Keratinocyte (primary cell): ENCODE data around the gene SFXN2. TPM values are rescaled to one million over a fixed set of nuclear protein-coding genes. Genes with fewer than 3 reads are reported as not detected.

ENCODE experiments used
- DNase-seq: peaks from one replicate; pipeline ENCODE4 v3.0.0-alpha.2; 2011; ENCODE audit warnings: low read depth, missing footprints, low spot score
- FAIRE-seq: peaks from 2 replicates; lab custom pipeline; 2011; peaks lifted over from hg19 to GRCh38; lab: Jason Lieb, UNC
- H2AFZ ChIP-seq: 2 replicates; pipeline ENCODE4 v1.6.0; 2012; ENCODE audit warnings: low read length, control low read depth, inconsistent platforms; ENCODE audit not compliant: control insufficient read depth
- H3K27ac ChIP-seq: 2 replicates; pipeline ENCODE4 v1.5.1; 2011; ENCODE audit warnings: low read length; ENCODE audit not compliant: control insufficient read depth, insufficient read depth
- H3K27me3 ChIP-seq: 3 replicates; pipeline ENCODE4 v1.6.0; 2011; ENCODE audit warnings: low read length; ENCODE audit not compliant: control insufficient read depth, insufficient read depth; ENCODE audit errors: extremely low read depth
- H3K36me3 ChIP-seq, 2 experiments: 2 replicates in 1 of 2; 3 replicates in 1 of 2; pipeline ENCODE4 v1.5.1; 2011; ENCODE audit warnings: low read length in 2 of 2, mild to moderate bottlenecking in 1 of 2; ENCODE audit not compliant: control insufficient read depth in 2 of 2, insufficient read depth in 2 of 2; ENCODE audit errors: extremely low read depth in 1 of 2
- H3K4me1 ChIP-seq: 3 replicates; pipeline ENCODE4 v1.5.1; 2011; ENCODE audit warnings: low read length; ENCODE audit not compliant: control insufficient read depth, insufficient read depth; ENCODE audit errors: extremely low read depth
- H3K4me2 ChIP-seq: 3 replicates; pipeline ENCODE4 v1.6.0; 2011; ENCODE audit warnings: low read depth, low read length; ENCODE audit not compliant: control insufficient read depth, insufficient read depth; ENCODE audit errors: extremely low read depth
- H3K4me3 ChIP-seq, 3 experiments: fragments of 200-600 bp in 1 of 3; sonication (generic) in 1 of 3; 2 replicates in 2 of 3; 3 replicates in 1 of 3; pipeline ENCODE4 v1.5.1; 2011 to 2016; ENCODE audit warnings: low read length in 3 of 3, mild to moderate bottlenecking in 3 of 3, control low read depth in 2 of 3, inconsistent platforms in 1 of 3, low read depth in 1 of 3, mixed read lengths in 1 of 3, mixed run types in 1 of 3, moderate library complexity in 1 of 3; ENCODE audit not compliant: control insufficient read depth in 2 of 3, insufficient read depth in 2 of 3; ENCODE audit errors: extremely low read depth in 1 of 3
- H3K79me2 ChIP-seq: 2 replicates; pipeline ENCODE4 v1.6.0; 2012; ENCODE audit warnings: low read length; ENCODE audit not compliant: control insufficient read depth, insufficient read depth
- H3K9ac ChIP-seq: 3 replicates; pipeline ENCODE4 v1.6.0; 2011; ENCODE audit warnings: low read length; ENCODE audit not compliant: control insufficient read depth, insufficient read depth; ENCODE audit errors: extremely low read depth
- H3K9me1 ChIP-seq: 3 replicates; pipeline ENCODE4 v1.6.0; 2011; ENCODE audit warnings: low read length; ENCODE audit not compliant: control insufficient read depth, insufficient read depth; ENCODE audit errors: extremely low read depth
- H3K9me3 ChIP-seq: 2 replicates; pipeline ENCODE4 v1.5.1; 2012; ENCODE audit warnings: low read depth, low read length; ENCODE audit not compliant: control insufficient read depth
- H4K20me1 ChIP-seq: 3 replicates; pipeline ENCODE4 v1.6.0; 2011; ENCODE audit warnings: low read length; ENCODE audit not compliant: control insufficient read depth, insufficient read depth; ENCODE audit errors: extremely low read depth
- EZH2 ChIP-seq: IDR thresholded peaks from one replicate; pipeline ENCODE4 v1.6.1; 2012; ENCODE audit warnings: inconsistent platforms, mild to moderate bottlenecking, low read length, moderate library complexity
- dilution Hi-C: fragments of 300-500 bp; cut with MboI; formaldehyde crosslinking; loops from one replicate; pipeline ENCODE4 v1.7.0; 2020; ENCODE audit warnings: low sequenced_read_pairs; ENCODE audit not compliant: extremely low pct_ligation_motif_present
- polyA plus RNA-seq, 5 experiments: library from polyadenylated mRNA; depleted of rRNA in 3 of 5; stranded (reverse) in 3 of 5; stranded (forward) in 1 of 5; unstranded in 1 of 5; fragments of >200 nt; gene quantifications; 1 replicate in 1 of 5; 2 replicates in 3 of 5; 3 replicates in 1 of 5; pipeline versions ENCODE4 v1.2.1 to v1.2.3, GENCODE V29; 2011 to 2012; ENCODE audit warnings: missing spikeins in 2 of 5, low read depth in 1 of 5, low replicate concordance in 1 of 5
- TF ChIP-seq, protein P1 (sequence below), 3 experiments: IDR thresholded peaks in 1 of 3; conservative IDR thresholded peaks in 1 of 3; optimal IDR thresholded peaks in 1 of 3; 2 replicates in 2 of 3; 3 replicates in 1 of 3; pipeline versions ENCODE3 to v1.5.1; 2011; ENCODE audit warnings: low read length in 3 of 3, mild to moderate bottlenecking in 3 of 3, moderate library complexity in 2 of 3, control low read depth in 1 of 3, inconsistent platforms in 1 of 3; ENCODE audit not compliant: insufficient read depth in 2 of 3; ENCODE audit errors: extremely low read depth in 1 of 3

Gene SFXN2
- polyA plus RNA-seq, 1 donor (not counting 4 experiments of a cell fraction or from before 2014, with no cell fraction given), result 5.0 TPM

DNA sequence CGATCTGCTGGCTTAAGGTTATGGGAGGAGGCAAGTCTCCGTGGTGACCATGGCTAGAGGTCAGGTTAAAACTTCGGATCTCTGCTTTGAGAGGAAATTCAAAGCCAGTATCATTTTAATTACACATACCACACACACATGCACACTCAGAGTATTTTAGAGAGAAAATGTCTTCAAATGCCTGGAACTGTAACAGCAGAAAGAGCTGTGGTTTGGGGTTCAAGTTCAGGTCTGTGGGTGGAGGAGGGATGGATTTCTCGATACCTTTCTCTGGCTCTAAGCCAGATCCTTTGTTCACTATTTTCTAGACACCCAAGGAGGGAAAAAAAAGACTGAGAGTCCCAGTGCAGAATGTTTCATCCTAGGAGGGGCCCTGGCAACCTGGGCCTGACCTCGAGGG, 32.7 kb upstream of the SFXN2 start:
- Histone ChIP-seq H3K36me3 (peaks cover 3 to 4% of the 10 kb centered on the region in 2 experiments), H3K27ac (no peak overlapping the region), H3K9me1 (no peaks in the 10 kb centered on the region), H3K4me2 (no peak overlapping the region), H2AFZ (no peak overlapping the region), H3K9ac (no peak overlapping the region), H3K79me2 (no peaks in the 10 kb centered on the region), H3K4me3 (no peak overlapping the region), H3K27me3 (no peaks in the 10 kb centered on the region), H3K4me1 (no peaks in the 10 kb centered on the region), H3K9me3 (no peaks in the 10 kb centered on the region), H4K20me1 (no peaks in the 10 kb centered on the region)
- no peak for DNase-seq
- TF ChIP-seq, protein P1, sequence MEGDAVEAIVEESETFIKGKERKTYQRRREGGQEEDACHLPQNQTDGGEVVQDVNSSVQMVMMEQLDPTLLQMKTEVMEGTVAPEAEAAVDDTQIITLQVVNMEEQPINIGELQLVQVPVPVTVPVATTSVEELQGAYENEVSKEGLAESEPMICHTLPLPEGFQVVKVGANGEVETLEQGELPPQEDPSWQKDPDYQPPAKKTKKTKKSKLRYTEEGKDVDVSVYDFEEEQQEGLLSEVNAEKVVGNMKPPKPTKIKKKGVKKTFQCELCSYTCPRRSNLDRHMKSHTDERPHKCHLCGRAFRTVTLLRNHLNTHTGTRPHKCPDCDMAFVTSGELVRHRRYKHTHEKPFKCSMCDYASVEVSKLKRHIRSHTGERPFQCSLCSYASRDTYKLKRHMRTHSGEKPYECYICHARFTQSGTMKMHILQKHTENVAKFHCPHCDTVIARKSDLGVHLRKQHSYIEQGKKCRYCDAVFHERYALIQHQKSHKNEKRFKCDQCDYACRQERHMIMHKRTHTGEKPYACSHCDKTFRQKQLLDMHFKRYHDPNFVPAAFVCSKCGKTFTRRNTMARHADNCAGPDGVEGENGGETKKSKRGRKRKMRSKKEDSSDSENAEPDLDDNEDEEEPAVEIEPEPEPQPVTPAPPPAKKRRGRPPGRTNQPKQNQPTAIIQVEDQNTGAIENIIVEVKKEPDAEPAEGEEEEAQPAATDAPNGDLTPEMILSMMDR (optimal IDR thresholded peaks at IDR 0.05 in 1 of 3, IDR thresholded peaks at IDR 0.05 in 1 of 3, conservative IDR thresholded peaks at IDR 0.05 in 1 of 3; ENCODE audit: extremely low read depth in 1 of 3, insufficient read depth in 2 of 3, low read length in 3 of 3), result no peak
- TF ChIP-seq EZH2, result no peak
- dilution Hi-C loops, result no loop called here
- FAIRE-seq, result no peak

DNA sequence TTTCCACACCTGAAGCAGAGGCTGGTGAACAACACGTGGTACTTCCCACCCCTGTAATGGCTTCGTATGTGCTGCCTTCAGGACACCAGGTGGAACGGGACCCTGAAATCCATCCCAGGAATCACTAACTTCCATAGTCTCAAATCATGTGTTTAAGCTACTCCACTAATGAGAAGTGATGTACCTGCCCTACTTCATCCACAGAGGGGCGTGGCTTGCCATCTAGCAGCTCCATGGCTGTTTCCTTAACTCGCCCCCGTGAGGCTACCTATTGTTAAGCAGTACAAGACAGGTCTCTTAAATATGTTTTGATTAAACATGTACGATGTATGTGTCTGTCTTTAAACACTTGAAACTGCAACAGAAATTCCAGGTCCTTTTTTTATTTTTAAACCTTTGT, 32.0 kb upstream of the SFXN2 start:
- FAIRE-seq, result no peak
- dilution Hi-C loops, result no loop called here
- no peak overlapping the region for H3K4me2 ChIP-seq
- no peaks in the 10 kb centered on the region for H3K9me1 ChIP-seq
- H4K20me1 ChIP-seq, result no peaks in the 10 kb centered on the region
- H3K79me2 ChIP-seq, result no peaks in the 10 kb centered on the region
- H3K27ac ChIP-seq, result no peak overlapping the region
- no peak overlapping the region for H2AFZ ChIP-seq
- no peak overlapping the region for H3K4me3 ChIP-seq
- no peaks in the 10 kb centered on the region for H3K4me1 ChIP-seq
- no peak overlapping the region for H3K9ac ChIP-seq
- no peak for DNase-seq
- no peaks in the 10 kb centered on the region for H3K9me3 ChIP-seq
- TF ChIP-seq, protein P1 (optimal IDR thresholded peaks at IDR 0.05 in 1 of 3, IDR thresholded peaks at IDR 0.05 in 1 of 3, conservative IDR thresholded peaks at IDR 0.05 in 1 of 3; ENCODE audit: extremely low read depth in 1 of 3, insufficient read depth in 2 of 3, low read length in 3 of 3), result no peak
- no peak for TF ChIP-seq EZH2
- no peaks in the 10 kb centered on the region for H3K27me3 ChIP-seq
- H3K36me3 ChIP-seq, result peaks cover 3 to 4% of the 10 kb centered on the region in 2 experiments
